CD1c-positive myeloid dendritic cell (primary cell): ENCODE data around the gene SRA1.
A peak's percentile ranks its signal among the peaks of the same experiment; 100 is the strongest.
"Not testable (repeated sequence)": the region's sequence is repeated elsewhere in the genome, so short reads cannot be mapped to it uniquely, and the experiment has no call there.

Experiments
- DNase-seq: peaks from one replicate; pipeline ENCODE4 v3.0.0-alpha.2; 2016; ENCODE audit errors: extremely low spot score

Gene SRA1

DNA sequence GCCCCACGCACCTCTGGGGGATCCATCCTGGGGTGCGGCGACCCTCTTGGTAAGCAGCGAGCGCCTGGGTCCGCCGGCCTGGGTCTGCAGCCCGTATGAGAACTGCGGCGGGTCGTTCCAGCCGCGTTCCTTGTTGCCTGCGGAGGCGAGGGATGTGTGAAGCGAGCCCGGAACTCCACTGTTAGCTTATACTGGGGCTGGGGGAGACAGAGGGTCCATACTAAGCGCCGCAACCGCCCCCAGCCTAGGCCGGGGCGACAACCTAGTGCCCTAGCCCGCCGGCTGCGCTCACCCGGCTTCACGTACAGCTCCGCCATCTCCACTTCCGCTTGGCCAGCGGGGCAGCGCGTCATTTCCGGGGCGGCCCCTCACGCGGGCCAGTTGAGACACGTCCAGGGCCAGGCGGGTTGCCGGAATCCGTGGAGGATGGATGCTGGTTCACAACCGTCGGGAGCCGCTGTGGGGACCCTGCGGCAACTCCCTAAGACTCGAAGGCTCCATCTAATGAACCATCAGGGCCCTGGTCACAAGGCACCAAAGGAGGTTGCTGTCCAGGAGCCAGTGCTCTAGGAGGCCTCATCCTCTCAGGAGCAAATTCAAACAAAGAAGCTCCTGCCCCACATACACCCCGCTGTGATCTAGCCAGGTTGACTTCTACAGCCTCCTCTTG lies at the start of gene SRA1:
SRA1 (minus strand) TSS at position 338 of the 670 bp plus-strand sequence; CDS start at position 317, 21 bp downstream.
- peak; percentile 95 for DNase-seq

DNA sequence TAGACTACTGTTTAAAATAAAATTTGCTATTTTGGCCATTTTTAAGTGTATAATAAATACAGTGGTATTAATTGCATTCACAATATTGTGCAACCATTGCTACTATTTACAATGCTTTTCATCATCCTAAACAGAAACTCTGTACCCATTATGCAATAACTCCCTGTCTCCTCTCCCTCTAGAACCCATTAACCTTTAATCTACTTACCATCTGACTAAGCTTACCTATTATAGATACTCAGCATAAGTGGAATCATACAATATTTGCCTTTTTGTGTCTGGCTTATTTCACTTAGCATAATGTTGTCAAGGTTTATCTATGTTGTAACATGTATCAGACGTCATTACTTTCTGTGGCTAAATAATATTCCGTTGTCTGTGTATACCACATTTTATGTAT lies 49.8 kb upstream of the SRA1 start:
- peak; percentile 35 for DNase-seq

DNA sequence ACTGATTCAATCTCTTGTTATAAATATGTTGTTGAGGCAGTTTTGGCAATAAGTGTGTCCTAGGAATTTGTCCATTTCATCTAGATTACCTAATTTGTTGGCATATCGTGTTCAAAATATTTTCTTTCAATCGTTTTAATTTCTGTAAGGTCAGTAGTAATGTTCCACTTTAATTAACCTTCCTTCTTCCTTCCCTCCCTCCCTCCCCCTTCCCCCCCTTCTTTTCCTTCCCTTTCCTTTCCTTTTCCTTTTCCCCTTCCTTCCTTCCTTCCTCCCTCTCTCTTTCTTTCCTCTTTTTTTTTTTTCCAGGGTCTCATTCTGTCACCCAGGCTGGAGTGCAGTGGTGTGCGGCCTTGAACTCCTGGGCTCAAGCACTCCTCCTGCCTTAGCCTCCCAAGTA lies 48.6 kb upstream of the SRA1 start:
- DNase-seq, result no peak

DNA sequence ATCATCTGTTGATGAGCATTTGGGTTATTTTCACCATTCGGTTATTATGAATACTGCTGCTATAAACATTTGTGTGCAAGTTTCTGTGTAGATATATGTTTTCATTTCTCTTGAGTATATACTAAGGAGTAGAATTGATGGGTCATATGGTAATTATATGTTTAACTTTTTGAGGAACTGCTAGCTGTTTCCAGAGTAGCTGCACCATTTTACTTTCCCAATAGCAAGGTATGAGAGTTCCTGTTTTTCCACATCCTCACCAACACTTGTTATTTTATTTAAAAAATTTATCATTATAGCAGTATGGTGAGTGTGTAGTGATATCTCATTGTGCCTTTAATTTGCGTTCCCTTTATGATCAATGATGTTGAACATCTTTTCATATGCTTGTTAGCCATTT lies 46.5 kb upstream of the SRA1 start:
- DNase-seq, result peak; percentile 67

DNA sequence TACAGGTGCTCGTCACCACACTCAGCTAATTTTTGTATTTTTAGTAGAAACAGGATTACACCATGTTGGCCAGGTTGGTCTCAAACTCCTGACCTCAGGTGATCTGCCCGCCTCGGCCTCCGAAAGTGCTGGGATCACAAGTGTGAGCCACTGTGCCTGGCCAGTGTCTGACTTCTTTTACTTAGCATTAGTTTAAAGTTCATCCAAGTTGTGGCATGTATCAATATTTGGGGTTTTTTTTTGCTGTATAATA lies 46.1 kb upstream of the SRA1 start:
- DNase-seq, result not testable (repeated sequence)

DNA sequence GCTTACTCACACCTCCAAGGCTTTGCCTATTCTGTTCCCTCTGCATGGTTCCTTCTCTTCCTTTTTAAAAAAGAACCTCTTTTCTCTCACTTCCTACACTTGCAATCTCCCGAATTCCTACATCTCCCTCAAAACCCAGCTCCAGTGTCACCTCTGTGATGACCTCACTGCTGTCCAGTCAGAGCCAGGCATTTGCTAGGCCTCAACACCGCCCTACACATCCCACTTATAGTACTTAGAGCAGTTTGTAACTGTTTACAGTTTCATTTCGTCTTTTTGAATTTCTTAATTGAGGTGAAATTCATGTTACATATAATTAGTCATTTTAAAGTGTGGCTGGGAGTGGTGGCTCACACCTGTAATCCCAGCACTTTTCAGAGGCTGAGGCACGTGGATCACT lies 44.9 kb upstream of the SRA1 start:
- peak; percentile 86 for DNase-seq

DNA sequence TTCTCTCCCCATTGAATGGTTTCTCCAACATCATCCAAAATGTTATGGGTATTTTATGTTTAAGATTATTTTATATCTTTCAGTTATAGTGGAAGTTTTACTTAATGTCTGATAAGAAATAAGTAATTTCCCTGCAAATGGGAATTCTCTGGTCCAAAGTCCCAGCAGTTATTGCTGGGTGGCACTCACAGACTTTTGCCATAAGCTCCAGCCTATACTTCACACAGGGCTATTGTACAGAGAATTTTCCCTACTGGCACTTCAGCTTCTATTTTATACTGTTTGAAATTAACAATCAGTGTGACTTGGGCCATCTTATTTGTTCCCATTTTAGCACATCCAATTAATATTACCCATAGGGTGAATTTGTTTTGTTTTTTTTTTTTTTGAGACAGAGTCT lies 42.8 kb upstream of the SRA1 start:
- DNase-seq, result no peak

DNA sequence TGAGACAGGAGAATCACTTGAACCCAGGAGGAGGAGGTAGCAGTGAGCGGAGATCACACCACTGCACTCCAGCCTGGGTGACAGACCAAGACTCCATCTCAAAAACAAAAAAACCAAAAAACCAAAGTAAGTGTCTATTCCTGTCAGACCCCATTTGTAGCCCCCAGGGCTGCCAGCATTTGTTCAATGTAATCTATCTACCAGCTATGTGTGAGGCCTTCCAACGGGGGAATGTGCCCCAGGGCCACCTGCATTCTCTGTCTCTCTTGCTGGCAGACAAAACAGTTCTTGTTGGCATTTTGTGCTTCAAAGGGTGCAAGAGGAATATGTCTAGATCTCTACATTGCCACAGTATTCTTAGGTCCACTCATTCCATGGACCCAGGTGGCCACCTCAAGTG lies 41.6 kb upstream of the SRA1 start:
- DNase-seq, result no peak

DNA sequence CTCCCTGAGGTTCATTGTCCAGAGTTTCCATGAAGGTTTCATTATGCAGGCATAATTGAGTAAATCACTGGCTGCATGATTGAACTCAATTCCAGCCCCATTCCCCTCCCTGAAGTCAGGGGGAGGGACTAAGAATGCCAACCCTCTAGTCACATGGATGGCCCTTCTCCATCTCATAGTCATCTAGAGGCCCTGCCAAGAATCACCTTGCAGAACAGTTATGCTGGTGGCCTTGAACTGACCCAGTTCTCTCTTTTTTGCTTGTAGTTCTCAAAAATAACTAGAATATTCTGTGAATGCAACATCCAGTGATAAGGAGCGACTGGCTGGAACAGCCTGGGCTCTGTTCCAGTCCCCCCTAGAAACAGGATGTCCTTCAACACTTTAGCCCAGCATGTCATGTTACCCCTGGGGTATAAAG lies 39.1 kb upstream of the SRA1 start:
- peak; percentile 23 for DNase-seq

DNA sequence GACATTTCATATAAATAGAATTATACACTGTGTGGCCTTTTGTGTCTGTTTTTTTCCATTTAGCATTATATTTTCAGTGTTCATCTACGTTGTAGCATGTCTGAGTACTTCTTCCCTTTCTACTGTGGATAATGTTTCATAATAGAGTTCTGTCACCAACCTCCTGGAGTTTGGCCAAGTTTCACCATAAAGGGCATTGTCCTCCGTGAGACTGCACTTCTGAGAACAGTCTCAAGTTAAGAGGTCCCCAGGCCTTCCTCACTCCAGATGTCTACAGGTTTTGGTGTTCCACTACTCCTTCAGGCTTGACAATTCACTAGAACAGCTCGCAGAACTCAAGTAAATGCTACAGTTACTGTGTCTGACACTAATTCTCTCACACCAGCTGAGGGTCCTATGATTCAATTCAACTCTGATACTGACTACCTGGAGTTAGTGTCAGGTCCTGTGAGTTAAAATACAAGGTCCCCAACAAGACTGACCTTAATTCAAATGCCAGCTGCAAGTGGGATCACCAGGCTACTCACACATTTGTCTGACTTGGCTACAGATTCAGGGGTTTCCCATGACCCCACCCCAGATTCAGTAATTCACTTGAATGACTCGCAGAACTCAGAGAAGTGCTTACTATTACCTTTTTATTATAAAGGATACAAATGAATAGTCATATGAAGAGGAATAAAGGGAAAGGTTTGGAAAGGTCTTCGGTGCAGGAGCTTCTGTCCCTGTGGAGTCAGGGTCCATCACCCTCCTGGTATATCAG lies 38.4 kb upstream of the SRA1 start:
- peak; percentile 93 for DNase-seq

DNA sequence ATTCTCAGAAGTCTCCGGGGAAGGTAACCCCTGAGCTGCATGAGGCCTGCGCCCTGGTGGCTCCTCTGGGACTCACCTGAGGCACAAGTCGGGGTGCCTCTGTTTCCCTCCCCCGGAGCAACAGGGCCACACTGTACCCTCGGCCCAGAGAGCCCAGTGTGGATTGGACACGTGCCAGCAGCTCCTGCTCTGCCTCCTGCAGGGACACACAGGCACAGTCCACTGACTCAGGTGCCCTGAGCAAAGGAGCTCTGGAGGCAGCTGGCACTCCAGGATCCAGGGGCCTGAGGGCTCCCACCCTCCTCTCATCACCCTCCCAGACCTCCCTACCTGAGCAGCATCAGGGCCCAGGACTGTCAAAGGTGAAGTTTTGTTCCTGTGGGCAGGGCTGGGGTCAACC lies 36.9 kb upstream of the SRA1 start:
- no peak for DNase-seq

DNA sequence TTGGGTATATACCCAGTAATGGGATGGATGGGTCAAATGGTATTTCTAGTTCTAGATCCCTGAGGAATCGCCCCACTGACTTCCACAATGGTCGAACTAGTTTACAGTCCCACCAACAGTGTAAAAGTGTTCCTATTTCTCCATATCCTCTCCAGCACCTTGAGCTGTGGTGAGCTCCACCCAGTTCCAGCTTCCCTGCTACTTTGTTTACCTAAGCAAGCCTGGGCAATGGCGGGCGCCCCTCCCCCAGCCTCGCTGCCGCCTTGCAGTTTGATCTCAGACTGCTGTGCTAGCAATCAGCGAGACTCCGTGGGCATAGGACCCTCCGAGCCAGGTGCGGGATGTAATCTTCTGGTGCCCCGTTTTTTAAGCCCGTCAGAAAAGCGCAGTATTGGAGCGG lies 35.8 kb upstream of the SRA1 start:
- not testable (repeated sequence) for DNase-seq

DNA sequence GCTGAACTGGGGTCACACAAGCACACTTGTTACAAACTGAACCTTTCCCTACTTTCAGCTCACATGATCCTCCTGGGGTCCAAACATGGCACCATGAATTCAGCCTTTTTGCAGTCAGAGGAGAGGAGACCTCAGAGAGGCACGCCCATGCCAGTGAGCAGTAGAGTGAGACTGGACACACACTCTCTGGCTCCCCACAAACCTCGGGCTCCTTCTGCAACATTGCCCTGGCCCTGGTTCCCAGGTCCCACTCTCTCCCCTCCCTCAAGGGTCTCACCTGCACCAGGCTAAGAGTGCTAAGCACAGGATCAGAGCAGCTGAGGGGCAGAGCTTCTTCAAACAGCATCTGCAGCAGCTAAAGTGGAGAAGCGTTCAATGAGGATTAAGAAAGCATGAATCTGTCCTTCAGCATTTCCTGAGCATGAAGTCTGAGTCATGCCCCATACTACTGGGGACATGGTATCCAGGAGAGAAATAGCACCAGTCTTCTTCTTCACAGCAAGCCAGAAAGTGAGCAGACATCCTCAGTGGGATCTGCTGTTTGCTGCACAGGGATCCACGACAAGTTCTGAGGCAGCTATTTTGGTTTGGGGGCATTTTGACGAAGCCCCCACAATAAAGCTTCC lies 34.6 kb upstream of the SRA1 start:
- peak; percentile 41 for DNase-seq

DNA sequence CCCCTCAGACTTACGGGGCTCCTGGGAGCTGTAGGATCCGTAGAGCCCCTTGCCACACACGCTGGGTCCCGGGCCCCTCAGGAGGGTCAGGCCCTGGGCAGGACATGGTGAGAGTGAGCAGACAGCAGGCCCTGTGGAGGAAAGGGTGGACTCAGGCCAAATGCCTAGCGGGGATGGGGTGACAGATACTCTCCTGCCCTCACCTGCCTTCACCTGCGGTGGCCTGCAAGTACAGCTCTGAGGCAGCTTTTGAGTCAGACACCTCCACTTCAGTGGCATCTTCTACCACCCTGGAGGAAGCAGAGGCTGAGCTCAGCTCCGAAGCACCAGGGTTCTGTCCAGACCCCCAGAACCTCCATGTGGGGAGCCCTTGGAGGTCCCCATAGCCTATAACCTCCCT lies 33.6 kb upstream of the SRA1 start:
- DNase-seq, result no peak

DNA sequence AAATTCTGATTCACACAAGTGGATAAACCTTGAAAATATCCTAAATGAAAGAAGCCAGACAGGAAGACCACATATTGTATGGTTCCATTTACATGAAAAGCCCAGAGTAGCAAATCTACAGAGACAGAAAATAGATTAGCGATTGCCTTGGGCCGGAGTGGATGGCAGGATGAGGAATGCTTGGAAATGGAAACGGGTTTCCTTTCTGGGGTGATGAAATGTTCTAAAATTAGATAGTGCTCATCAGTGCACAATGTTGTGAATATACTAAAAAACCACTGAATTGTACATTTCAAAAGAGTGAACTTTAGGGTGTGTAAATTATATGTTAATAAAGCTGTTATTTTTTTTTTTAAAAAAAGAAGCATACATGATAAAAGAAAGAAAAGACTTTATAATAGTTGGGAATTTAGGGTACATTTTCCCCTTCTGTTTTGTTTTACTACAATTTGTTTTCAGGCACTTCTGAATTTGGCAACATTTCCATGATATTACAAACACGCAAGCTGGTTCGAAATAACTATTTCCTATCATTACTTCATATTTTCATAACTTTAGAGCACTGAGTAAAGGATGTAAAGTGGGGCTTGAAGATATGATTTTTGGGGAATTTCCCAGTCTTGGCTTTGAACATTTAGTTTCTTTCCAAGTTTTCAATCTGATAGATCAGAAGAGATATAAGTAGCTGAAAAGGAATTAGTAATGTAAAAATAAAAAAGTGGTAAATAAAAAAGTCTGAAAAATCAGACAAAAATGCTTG lies 31.2 kb upstream of the SRA1 start:
- peak; percentile 27 for DNase-seq

DNA sequence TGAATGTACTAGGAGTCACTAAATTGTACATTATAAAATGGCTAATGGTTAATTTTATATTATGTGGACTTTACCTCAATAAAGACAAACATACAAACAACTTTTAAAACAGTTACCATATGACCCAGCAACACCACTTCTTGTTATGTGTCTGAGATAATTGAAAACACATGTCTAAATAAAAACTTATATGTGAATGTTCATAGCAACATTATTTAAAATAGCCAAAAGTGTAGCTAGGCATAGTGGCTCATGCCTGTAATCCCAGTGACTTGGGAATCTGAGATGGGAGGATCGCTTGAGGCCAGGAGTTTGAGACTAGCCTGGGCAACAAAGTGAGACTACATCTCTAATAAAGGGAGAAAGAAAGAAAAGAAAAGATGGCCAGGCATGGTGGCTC lies 30.2 kb upstream of the SRA1 start:
- no peak for DNase-seq

DNA sequence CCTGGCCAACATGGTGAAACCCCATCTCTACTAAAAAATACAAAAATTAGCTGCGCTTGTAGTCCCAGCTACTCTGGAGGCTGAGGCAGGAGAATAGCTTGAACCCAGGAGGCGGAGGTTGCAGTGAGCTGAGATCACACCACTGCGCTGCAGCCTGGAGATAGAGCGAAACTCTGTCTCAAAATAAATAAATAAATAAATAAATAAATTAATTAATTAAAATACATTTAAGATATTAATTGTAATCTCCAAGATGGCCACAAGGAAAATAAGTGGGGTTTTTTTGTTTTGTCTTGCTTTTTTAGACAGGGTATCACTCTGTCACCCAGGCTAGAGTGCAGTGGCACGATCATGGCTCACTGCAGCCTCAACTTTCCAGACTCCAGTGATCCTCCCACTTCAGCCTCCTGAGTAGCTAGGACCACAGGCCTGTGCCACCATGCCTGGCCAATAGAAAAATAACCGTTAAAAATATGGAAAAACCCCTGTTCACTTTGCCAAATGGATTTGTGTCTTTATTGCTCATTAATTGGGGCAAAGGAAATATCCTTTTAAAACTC lies 22.0 kb upstream of the SRA1 start:
- DNase-seq, result not testable (repeated sequence)

DNA sequence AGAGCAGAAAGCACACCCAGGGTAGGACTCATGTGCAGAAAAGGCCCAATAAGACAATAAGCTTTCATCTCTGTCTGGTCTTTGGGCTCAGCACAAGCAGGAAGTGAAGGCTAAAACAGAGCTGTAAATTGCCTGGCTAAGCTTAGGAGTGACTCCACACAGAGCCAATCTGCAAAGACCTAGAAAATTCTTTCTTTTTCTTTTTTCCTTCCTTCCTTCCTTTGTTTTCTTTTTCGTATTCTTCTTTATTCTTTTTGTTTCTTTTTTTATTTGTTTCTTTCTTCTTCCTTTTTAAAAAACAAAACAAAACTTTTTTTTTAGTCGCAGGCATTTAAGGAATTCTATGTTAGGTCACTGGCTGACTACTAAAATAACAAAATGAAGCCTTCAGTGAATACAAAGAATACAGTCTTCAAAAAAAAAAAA lies 19.5 kb upstream of the SRA1 start:
- no peak for DNase-seq

DNA sequence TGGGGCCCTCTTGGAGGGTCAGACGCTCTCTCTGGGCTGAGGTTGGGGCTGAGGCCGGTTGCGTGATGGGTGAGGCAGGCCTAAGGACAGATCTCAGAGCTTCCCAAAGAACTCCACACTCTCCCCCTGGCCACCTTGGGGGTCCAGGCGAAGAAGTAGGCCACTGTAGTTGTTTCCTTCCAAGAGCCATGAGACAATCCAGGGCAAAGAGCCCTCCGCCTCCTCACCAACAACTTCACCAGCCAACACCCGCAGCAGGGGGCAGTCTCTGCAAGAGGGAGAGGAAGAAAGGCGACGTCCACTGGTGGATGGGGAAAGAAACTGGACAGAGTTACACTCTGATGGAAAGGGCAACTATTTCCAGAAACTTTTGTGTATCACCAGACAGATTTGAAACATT lies 18.0 kb upstream of the SRA1 start:
- peak; percentile 81 for DNase-seq

DNA sequence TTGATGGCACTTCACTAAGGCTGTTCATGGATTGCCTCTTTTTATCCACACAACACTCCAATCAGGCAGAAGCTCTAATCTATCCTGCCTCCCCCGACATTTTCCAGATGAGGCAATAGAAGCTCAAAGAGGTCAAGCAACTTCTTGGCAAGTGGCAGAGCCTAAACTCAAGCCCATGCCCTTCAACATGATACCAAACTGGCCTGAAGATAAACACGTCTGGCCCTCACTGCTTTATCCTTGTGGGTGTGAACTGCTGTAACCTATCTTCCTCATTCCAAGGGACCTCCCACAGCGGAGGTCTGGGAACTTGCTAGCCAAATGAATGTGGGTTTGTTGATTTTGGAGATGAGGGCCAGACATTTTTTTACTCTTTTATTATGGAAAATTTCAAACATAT lies 16.9 kb upstream of the SRA1 start:
- peak; percentile 52 for DNase-seq

DNA sequence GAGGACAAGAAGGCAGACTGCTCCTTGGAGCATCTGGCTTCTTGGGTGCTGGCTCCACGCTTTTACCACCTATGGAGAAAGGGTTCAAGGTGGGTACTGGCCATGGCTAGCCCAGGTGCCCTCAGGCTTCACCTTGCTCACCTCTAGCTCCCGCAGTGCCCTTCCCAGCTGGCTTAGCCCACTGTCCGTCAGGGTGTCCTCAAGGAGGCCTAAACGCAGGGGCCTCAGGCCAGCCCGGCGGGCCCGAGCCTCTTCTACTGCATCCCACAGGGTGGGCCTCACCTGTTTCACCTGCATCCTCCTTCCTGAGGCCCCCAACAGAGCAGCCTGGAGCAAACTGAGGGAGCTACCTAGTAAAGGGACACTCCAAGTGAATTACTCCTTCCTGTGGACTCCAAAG lies 16.4 kb upstream of the SRA1 start:
- no peak for DNase-seq

DNA sequence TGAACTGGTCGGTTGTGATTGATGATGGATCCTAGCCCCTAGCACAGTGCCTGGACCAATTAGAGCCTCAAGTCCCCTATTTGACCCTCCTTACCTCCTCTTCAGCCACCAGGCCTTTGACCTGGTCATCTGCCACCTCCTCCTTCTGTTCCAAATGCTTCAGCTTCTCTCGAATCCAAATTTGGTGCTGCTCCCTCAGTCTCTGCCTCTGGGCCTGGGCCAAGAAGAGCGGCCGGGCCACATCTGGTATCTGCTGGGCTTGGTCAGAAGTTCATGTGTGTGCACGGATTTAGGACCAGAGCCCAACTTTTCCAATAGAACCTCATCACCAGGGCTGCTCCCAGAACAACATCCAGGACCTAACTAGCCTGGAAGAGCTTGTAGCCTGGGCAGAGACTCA lies 13.8 kb upstream of the SRA1 start:
- no peak for DNase-seq
